SH-SY5Y (cell line): ENCODE results near the gene CADPS2.

ENCODE experiments used
- GATA2 ChIP-seq: IDR thresholded peaks from 2 replicates; pipeline ENCODE4 v1.6.1; 2011; ENCODE audit warnings: mild to moderate bottlenecking, low read depth, low read length
- GATA3 ChIP-seq: IDR thresholded peaks from 2 replicates; pipeline ENCODE4 v1.6.1; 2011; ENCODE audit warnings: low read depth, mild to moderate bottlenecking, low read length, moderate library complexity

Gene CADPS2

GRCh38 chr7:122302761-122303530 is 583.3 kb downstream of the CADPS2 start:
- TF ChIP-seq GATA2 (no peak), GATA3 (no peak)

- TF ChIP-seq GATA2 (no peak), GATA3 (no peak)
Observed at GRCh38 chr7:122301858-122302760, 584.2 kb downstream of the CADPS2 start.

- TF ChIP-seq GATA2 (no peak), GATA3 (no peak)
Observed at GRCh38 chr7:122300956-122301833, 585.1 kb downstream of the CADPS2 start.

- no peak for TF ChIP-seq GATA2
- TF ChIP-seq GATA3 = no peak
Observed at GRCh38 chr7:122300211-122300932, 585.9 kb downstream of the CADPS2 start.

- TF ChIP-seq GATA3 (no peak), GATA2 (no peak)
Observed at GRCh38 chr7:122299624-122300210, 586.5 kb downstream of the CADPS2 start.

GRCh38 chr7:122298618-122299017 is 587.6 kb downstream of the CADPS2 start:
- TF ChIP-seq GATA2 = no peak
- no peak for TF ChIP-seq GATA3

GRCh38 chr7:122298131-122298530 is 588.1 kb downstream of the CADPS2 start:
- TF ChIP-seq GATA2 (no peak), GATA3 (no peak)

- TF ChIP-seq GATA2 (no peak), GATA3 (no peak)
Observed at GRCh38 chr7:122291189-122291588, 595.1 kb downstream of the CADPS2 start.

- no peak for TF ChIP-seq GATA3
- no peak for TF ChIP-seq GATA2
Observed at GRCh38 chr7:122290476-122290875, 595.8 kb downstream of the CADPS2 start.

GRCh38 chr7:122289426-122289825 is 596.8 kb downstream of the CADPS2 start:
- no peak for TF ChIP-seq GATA2
- no peak for TF ChIP-seq GATA3

- TF ChIP-seq GATA2 (no peak), GATA3 (no peak)
Observed at GRCh38 chr7:122273117-122273516, 613.1 kb downstream of the CADPS2 start.

GRCh38 chr7:122269241-122269640 is 617.0 kb downstream of the CADPS2 start:
- no peak for TF ChIP-seq GATA2
- TF ChIP-seq GATA3 = no peak
